Measurements from ENCODE around the gene SLC16A5.
"Not testable (repeated sequence)": the region's sequence is repeated elsewhere in the genome, so short reads cannot be mapped to it uniquely, and the experiment has no call there.

The SLC16A5 gene

GRCh38 chr17:75130059-75130631 is 42.4 kb downstream of the SLC16A5 start:
- ATAC-seq: no peak
- TF ChIP-seq CSDC2 (CRISPR knock-in tag; IDR thresholded peaks at IDR 0.05) (no peak), ZNF565 (CRISPR knock-in tag; conservative IDR thresholded peaks at IDR 0.05; ENCODE audit: low read depth) (no peak), TOX (CRISPR knock-in tag; IDR thresholded peaks at IDR 0.05; ENCODE audit: borderline replicate concordance) (no peak), POU6F1 (CRISPR knock-in tag; IDR thresholded peaks at IDR 0.05; ENCODE audit: borderline replicate concordance, low read depth) (no peak), RARB (CRISPR knock-in tag; IDR thresholded peaks at IDR 0.05) (no peak)

- peak; percentile 72 for ATAC-seq
Observed at GRCh38 chr17:75130632-75131277, 43.0 kb downstream of the SLC16A5 start.

GRCh38 chr17:75131278-75132017 is 43.7 kb downstream of the SLC16A5 start, which contains the start of gene NT5C:
NT5C (minus strand) TSS chr17:75131742; CDS start chr17:75131707, 35 bp downstream.
- TF ChIP-seq TSHZ2 (CRISPR knock-in tag; IDR thresholded peaks at IDR 0.05): peak; percentile 74; the same call in 1 of the 2 replicates
- TF ChIP-seq ARNTL (CRISPR knock-in tag; IDR thresholded peaks at IDR 0.05; ENCODE audit: borderline replicate concordance, low read depth): no peak
- TF ChIP-seq CSDC2 (CRISPR knock-in tag; IDR thresholded peaks at IDR 0.05): peak; percentile 87; the same call in 1 of the 2 replicates
- 0 out of 2 replicates have a peak, but pooled peaks have one; percentile 8 for TF ChIP-seq ZNF565 (CRISPR knock-in tag; conservative IDR thresholded peaks at IDR 0.05; ENCODE audit: low read depth)
- TF ChIP-seq RARB (CRISPR knock-in tag; IDR thresholded peaks at IDR 0.05): no peak
- no peak for TF ChIP-seq TCF4 (CRISPR knock-in tag; IDR thresholded peaks at IDR 0.05; ENCODE audit: borderline replicate concordance)
- TF ChIP-seq ESRRG (CRISPR knock-in tag; IDR thresholded peaks at IDR 0.05): no peak
- peak; percentile 78 for TF ChIP-seq ZFP3 (CRISPR knock-in tag; IDR thresholded peaks at IDR 0.05)
- TF ChIP-seq BACH2 (CRISPR knock-in tag; IDR thresholded peaks at IDR 0.05; ENCODE audit: borderline replicate concordance): no peak
- TF ChIP-seq ZNF70 (CRISPR knock-in tag; IDR thresholded peaks at IDR 0.05): peak; percentile 44; the same call in 1 of the 2 replicates
- TF ChIP-seq SNAI2 (CRISPR knock-in tag; IDR thresholded peaks at IDR 0.05): peak; percentile 82; the same call in 1 of the 2 replicates
- TF ChIP-seq TOX (CRISPR knock-in tag; IDR thresholded peaks at IDR 0.05; ENCODE audit: borderline replicate concordance): no peak
- ATAC-seq: peak; percentile 83

More at GRCh38 chr17:75130632-75131277, 43.0 kb downstream of the SLC16A5 start:
- TF ChIP-seq RARB (CRISPR knock-in tag; IDR thresholded peaks at IDR 0.05): peak; percentile 31; the same call in 1 of the 2 replicates
- TF ChIP-seq PATZ1 (CRISPR knock-in tag; IDR thresholded peaks at IDR 0.05; ENCODE audit: borderline replicate concordance): peak; percentile 49; the same call in 1 of the 2 replicates
- TF ChIP-seq GLIS3 (CRISPR knock-in tag; IDR thresholded peaks at IDR 0.05): 0 out of 2 replicates have a peak, but pooled peaks have one; percentile 33
- no peak for TF ChIP-seq ZC3H10 (CRISPR knock-in tag; IDR thresholded peaks at IDR 0.05)
- no peak for TF ChIP-seq ZNF8 (CRISPR knock-in tag; IDR thresholded peaks at IDR 0.05)

- not testable (repeated sequence) for ATAC-seq
Observed at GRCh38 chr17:75132018-75133000, 44.6 kb downstream of the SLC16A5 start.

All from SK-N-SH treated with all-trans-retinoic acid at 6 μM for 48 hours (cell line).